Calu3 (cell line): ENCODE measurements around the gene RIMBP2. TPM values are rescaled to one million over a fixed set of nuclear protein-coding genes. Genes with fewer than 3 reads are reported as not detected.

Source experiments
- BruUV-seq: library from RNA; stranded (reverse); fragments of 400-500 nt; replicated peaks from 2 replicates; lab custom pipeline; 2021; lab: Mats Ljungman, UMichigan
- CTCF ChIA-PET: fragments of 300-600 bp; sonication (Branson Sonifier 250); formaldehyde crosslinking; loops from one replicate; lab custom pipeline; 2022; ENCODE audit warnings: antibody characterized with exemption; lab: Charles Lee
- DNase-seq: peaks from one replicate; pipeline ENCODE4 v3.0.0; 2022
- H3K27ac Mint-ChIP-seq: one replicate; pipeline ENCODE4 v1.8.0; 2022; ENCODE audit warnings: mixed read lengths; ENCODE audit not compliant: unreplicated experiment
- H3K27me3 Mint-ChIP-seq: one replicate; pipeline ENCODE4 v1.8.0; 2022; ENCODE audit warnings: mixed read lengths; ENCODE audit not compliant: unreplicated experiment
- H3K36me3 Mint-ChIP-seq: one replicate; pipeline ENCODE4 v1.8.0; 2022; ENCODE audit warnings: mild to moderate bottlenecking, moderate library complexity, mixed read lengths; ENCODE audit not compliant: insufficient read depth, unreplicated experiment
- H3K4me1 Mint-ChIP-seq: one replicate; pipeline ENCODE4 v1.8.0; 2022; ENCODE audit warnings: mild to moderate bottlenecking, low read depth, mixed read lengths; ENCODE audit not compliant: unreplicated experiment
- H3K4me3 Mint-ChIP-seq: one replicate; pipeline ENCODE4 v1.8.0; 2022; ENCODE audit warnings: mild to moderate bottlenecking, low read depth, moderate library complexity, mixed read lengths; ENCODE audit not compliant: unreplicated experiment
- H3K9me3 Mint-ChIP-seq: one replicate; pipeline ENCODE4 v1.8.0; 2022; ENCODE audit warnings: low read depth, mixed read lengths; ENCODE audit not compliant: unreplicated experiment
- CTCF ChIP-seq: fragments of 200-600 bp; IDR thresholded peaks from one replicate; pipeline ENCODE4 v1.8.0; 2022; ENCODE audit warnings: antibody characterized with exemption; ENCODE audit not compliant: unreplicated experiment
- intact Hi-C: fragments of 100-400 bp; cut with micrococcal nuclease; formaldehyde crosslinking; loops from one replicate; pipeline ENCODE4 v1.10.0; 2022; ENCODE audit not compliant: unreplicated experiment
- total RNA-seq: library from RNA; stranded (reverse); gene quantifications from 2 replicates; pipeline ENCODE4 v1.2.3, GENCODE V29; 2022

RIMBP2 gene
- total RNA-seq, 1 experiment from 2014 or later: 6.1 TPM

DNA sequence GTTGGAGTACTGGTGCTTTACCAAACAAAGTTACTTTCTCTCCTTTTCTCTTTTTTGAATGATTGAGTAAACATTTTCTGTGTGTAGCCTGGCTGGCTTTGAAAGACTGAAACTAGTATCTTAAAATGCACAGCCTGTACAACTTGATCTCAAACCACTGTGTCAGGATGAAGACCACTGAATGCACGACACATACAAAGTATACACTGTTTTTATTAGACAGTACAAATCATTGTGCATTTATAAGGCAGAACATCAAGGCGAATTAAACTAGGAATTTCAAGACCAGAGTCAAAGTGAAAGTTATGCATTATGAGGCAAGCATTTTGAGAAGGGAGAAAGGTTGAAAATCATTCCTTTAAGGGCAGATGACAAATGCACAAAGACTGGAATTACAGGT is 319.4 kb downstream of the RIMBP2 start:
- no peak for TF ChIP-seq CTCF
- CTCF ChIA-PET: no interaction called here
- Mint-ChIP-seq H3K27me3 (no peaks in the 10 kb centered on the region), H3K27ac (no peak overlapping the region), H3K36me3 (no peaks in the 10 kb centered on the region), H3K4me3 (no peak overlapping the region), H3K9me3 (peaks cover 17% of the 10 kb centered on the region), H3K4me1 (no peaks in the 10 kb centered on the region)
- intact Hi-C loops: no loop called here
- BruUV-seq: no TSS peak
- no peak for DNase-seq

GRCh38 chr12:130394906-130395305 is 321.2 kb downstream of the RIMBP2 start:
- Mint-ChIP-seq H3K4me3 (no peak overlapping the region), H3K4me1 (no peaks in the 10 kb centered on the region), H3K9me3 (peaks cover 18% of the 10 kb centered on the region), H3K36me3 (no peaks in the 10 kb centered on the region), H3K27me3 (no peaks in the 10 kb centered on the region), H3K27ac (no peak overlapping the region)
- intact Hi-C loops: no loop called here
- TF ChIP-seq CTCF: no peak
- CTCF ChIA-PET: no interaction called here
- no peak for DNase-seq
- no TSS peak for BruUV-seq

GRCh38 chr12:130391186-130391585 is 324.9 kb downstream of the RIMBP2 start:
- DNase-seq: no peak
- Mint-ChIP-seq H3K27ac (no peak overlapping the region), H3K27me3 (no peaks in the 10 kb centered on the region), H3K9me3 (peaks cover 16% of the 10 kb centered on the region), H3K4me1 (no peaks in the 10 kb centered on the region), H3K36me3 (no peaks in the 10 kb centered on the region), H3K4me3 (no peak overlapping the region)
- CTCF ChIA-PET: interaction anchor here (0.5 kb wide), 1 partner anchor 499 kb away, joined by 3 read pairs; no protein-coding TSS in a partner anchor
- TF ChIP-seq CTCF: no peak
- intact Hi-C loops: no loop called here
- BruUV-seq: no TSS peak

GRCh38 chr12:130385193-130385592 is 330.9 kb downstream of the RIMBP2 start:
- no peak overlapping the region for H3K4me3 Mint-ChIP-seq
- H3K27ac Mint-ChIP-seq: no peak overlapping the region
- BruUV-seq: no TSS peak
- no peaks in the 10 kb centered on the region for H3K36me3 Mint-ChIP-seq
- no peak for TF ChIP-seq CTCF
- H3K9me3 Mint-ChIP-seq: peaks cover 14% of the 10 kb centered on the region
- DNase-seq: no peak
- intact Hi-C loops: no loop called here
- no peaks in the 10 kb centered on the region for H3K4me1 Mint-ChIP-seq
- H3K27me3 Mint-ChIP-seq: no peaks in the 10 kb centered on the region
- CTCF ChIA-PET: no interaction called here
